Panc1 (cell line): ENCODE data around the gene HACD2. TPM values are rescaled to one million over a fixed set of nuclear protein-coding genes. Genes with fewer than 3 reads are reported as not detected.

Source experiments
- ATAC-seq: fragments of 200-7000 bp; cut with Tn5 transposase; 2 replicates; pipeline ENCODE4 v1.9.1; 2020; ENCODE audit warnings: mild to moderate bottlenecking, moderate library complexity
- BruUV-seq: library from RNA; stranded (reverse); fragments of 400-500 nt; replicated peaks from 2 replicates; lab custom pipeline; 2021; lab: Mats Ljungman, UMichigan
- CTCF ChIA-PET: fragments of 300-600 bp; sonication (Branson Sonifier 250); formaldehyde crosslinking; loops from one replicate; lab custom pipeline; 2022; ENCODE audit warnings: antibody characterized with exemption; lab: Charles Lee
- POLR2A ChIA-PET: fragments of 300-600 bp; sonication (Branson Sonifier 250); formaldehyde crosslinking; loops from one replicate; lab custom pipeline; 2022; ENCODE audit warnings: antibody characterized with exemption; lab: Charles Lee
- DNase-seq: peaks from one replicate; pipeline ENCODE4 v3.0.0-alpha.2; 2010; ENCODE audit warnings: low read depth, low spot score
- H3K27ac ChIP-seq: 2 replicates; pipeline ENCODE4 v1.5.1; 2011; ENCODE audit warnings: mild to moderate bottlenecking, low read length, inconsistent platforms
- H3K27me3 ChIP-seq: fragments of 200-500 bp; sonication (Bioruptor generic); 2 replicates; pipeline ENCODE4 v1.6.0; 2014; ENCODE audit warnings: low read length, inconsistent platforms; ENCODE audit not compliant: control insufficient read depth, insufficient read depth
- H3K36me3 ChIP-seq: fragments of 200-500 bp; sonication (Bioruptor generic); 2 replicates; pipeline ENCODE4 v1.5.1; 2014; ENCODE audit warnings: inconsistent platforms, mild to moderate bottlenecking, low read length, moderate library complexity; ENCODE audit not compliant: control insufficient read depth, insufficient read depth
- H3K4me1 ChIP-seq: 2 replicates; pipeline ENCODE4 v1.5.1; 2011; ENCODE audit warnings: inconsistent platforms, mild to moderate bottlenecking, low read length, moderate library complexity; ENCODE audit not compliant: control insufficient read depth, insufficient read depth
- H3K4me3 ChIP-seq, 2 experiments: 2 replicates each; pipeline ENCODE4 v1.5.1; 2011 to 2012; ENCODE audit warnings: low read depth in 2 of 2, low read length in 2 of 2, mild to moderate bottlenecking in 2 of 2, inconsistent platforms in 1 of 2, moderate library complexity in 1 of 2
- H3K9me3 ChIP-seq: fragments of 200-500 bp; sonication (Bioruptor generic); 2 replicates; pipeline ENCODE4 v1.5.1; 2014; ENCODE audit warnings: low read depth, mild to moderate bottlenecking, inconsistent platforms, low read length, moderate library complexity; ENCODE audit not compliant: control insufficient read depth, insufficient read depth
- POLR2AphosphoS5 ChIP-seq: IDR thresholded peaks from 2 replicates; pipeline ENCODE4 v1.6.1; 2012; ENCODE audit warnings: mild to moderate bottlenecking, low read depth, low read length, moderate library complexity
- SIN3A ChIP-seq: IDR thresholded peaks from 2 replicates; pipeline ENCODE4 v1.6.1; 2012; ENCODE audit warnings: low read depth, mild to moderate bottlenecking, low read length, moderate library complexity, borderline replicate concordance; ENCODE audit not compliant: insufficient read depth
- TCF7L2 ChIP-seq: IDR thresholded peaks from 2 replicates; pipeline ENCODE4 v1.6.1; 2011; ENCODE audit warnings: mild to moderate bottlenecking, low read depth, low read length, inconsistent platforms
- in situ Hi-C: cut with HindIII; loops from 2 replicates; pipeline ENCODE4 v1.10.0; 2016; ENCODE audit warnings: low sequenced_read_pairs, low pct_unique_long_range_greater_than_20kb
- intact Hi-C: fragments of 100-400 bp; cut with micrococcal nuclease; formaldehyde crosslinking; loops from one replicate; pipeline ENCODE4 v1.10.0; 2022; ENCODE audit not compliant: unreplicated experiment
- total RNA-seq: library from RNA; stranded (reverse); gene quantifications from one replicate; pipeline ENCODE4 v1.2.1, GENCODE V29; 2021; ENCODE audit not compliant: unreplicated experiment
- TF ChIP-seq, protein P1 (sequence below): fragments of 450-650 bp; IDR thresholded peaks from 2 replicates; pipeline ENCODE4 v1.5.1; 2017; ENCODE audit warnings: mild to moderate bottlenecking
- TF ChIP-seq, protein P2 (sequence below), 2 experiments: IDR thresholded peaks; 2 replicates each; pipeline ENCODE4 v1.6.1; 2011 to 2012; ENCODE audit warnings: low read depth in 2 of 2, control low read depth in 1 of 2, low read length in 1 of 2, mild to moderate bottlenecking in 1 of 2, moderate library complexity in 1 of 2; ENCODE audit not compliant: insufficient read depth in 1 of 2

Gene HACD2
- total RNA-seq, 1 experiment from 2014 or later, result 58.6 TPM

- ChIA-PET CTCF (interaction anchor here (0.7 kb wide), 1 partner anchor 64 kb away, joined by 4 read pairs; no protein-coding TSS in a partner anchor), POLR2A (interaction anchor here (0.6 kb wide), 1 partner anchor 12 kb away, joined by 3 read pairs; no protein-coding TSS in a partner anchor)
- DNase-seq (no peak), ATAC-seq (no peak)
- Histone ChIP-seq H3K9me3 (no peaks in the 10 kb centered on the region), H3K27ac (no peak overlapping the region), H3K4me1 (no peaks in the 10 kb centered on the region), H3K36me3 (peaks cover 35% of the 10 kb centered on the region), H3K4me3 (no peak overlapping the region), H3K27me3 (no peaks in the 10 kb centered on the region)
- no TSS peak for BruUV-seq
- TF ChIP-seq POLR2AphosphoS5 (no peak), SIN3A (no peak)
- TF ChIP-seq, protein P1, sequence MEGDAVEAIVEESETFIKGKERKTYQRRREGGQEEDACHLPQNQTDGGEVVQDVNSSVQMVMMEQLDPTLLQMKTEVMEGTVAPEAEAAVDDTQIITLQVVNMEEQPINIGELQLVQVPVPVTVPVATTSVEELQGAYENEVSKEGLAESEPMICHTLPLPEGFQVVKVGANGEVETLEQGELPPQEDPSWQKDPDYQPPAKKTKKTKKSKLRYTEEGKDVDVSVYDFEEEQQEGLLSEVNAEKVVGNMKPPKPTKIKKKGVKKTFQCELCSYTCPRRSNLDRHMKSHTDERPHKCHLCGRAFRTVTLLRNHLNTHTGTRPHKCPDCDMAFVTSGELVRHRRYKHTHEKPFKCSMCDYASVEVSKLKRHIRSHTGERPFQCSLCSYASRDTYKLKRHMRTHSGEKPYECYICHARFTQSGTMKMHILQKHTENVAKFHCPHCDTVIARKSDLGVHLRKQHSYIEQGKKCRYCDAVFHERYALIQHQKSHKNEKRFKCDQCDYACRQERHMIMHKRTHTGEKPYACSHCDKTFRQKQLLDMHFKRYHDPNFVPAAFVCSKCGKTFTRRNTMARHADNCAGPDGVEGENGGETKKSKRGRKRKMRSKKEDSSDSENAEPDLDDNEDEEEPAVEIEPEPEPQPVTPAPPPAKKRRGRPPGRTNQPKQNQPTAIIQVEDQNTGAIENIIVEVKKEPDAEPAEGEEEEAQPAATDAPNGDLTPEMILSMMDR, result no peak
- TF ChIP-seq, protein P2, sequence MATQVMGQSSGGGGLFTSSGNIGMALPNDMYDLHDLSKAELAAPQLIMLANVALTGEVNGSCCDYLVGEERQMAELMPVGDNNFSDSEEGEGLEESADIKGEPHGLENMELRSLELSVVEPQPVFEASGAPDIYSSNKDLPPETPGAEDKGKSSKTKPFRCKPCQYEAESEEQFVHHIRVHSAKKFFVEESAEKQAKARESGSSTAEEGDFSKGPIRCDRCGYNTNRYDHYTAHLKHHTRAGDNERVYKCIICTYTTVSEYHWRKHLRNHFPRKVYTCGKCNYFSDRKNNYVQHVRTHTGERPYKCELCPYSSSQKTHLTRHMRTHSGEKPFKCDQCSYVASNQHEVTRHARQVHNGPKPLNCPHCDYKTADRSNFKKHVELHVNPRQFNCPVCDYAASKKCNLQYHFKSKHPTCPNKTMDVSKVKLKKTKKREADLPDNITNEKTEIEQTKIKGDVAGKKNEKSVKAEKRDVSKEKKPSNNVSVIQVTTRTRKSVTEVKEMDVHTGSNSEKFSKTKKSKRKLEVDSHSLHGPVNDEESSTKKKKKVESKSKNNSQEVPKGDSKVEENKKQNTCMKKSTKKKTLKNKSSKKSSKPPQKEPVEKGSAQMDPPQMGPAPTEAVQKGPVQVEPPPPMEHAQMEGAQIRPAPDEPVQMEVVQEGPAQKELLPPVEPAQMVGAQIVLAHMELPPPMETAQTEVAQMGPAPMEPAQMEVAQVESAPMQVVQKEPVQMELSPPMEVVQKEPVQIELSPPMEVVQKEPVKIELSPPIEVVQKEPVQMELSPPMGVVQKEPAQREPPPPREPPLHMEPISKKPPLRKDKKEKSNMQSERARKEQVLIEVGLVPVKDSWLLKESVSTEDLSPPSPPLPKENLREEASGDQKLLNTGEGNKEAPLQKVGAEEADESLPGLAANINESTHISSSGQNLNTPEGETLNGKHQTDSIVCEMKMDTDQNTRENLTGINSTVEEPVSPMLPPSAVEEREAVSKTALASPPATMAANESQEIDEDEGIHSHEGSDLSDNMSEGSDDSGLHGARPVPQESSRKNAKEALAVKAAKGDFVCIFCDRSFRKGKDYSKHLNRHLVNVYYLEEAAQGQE (IDR thresholded peaks at IDR 0.05; ENCODE audit: insufficient read depth in 1 of 2, low read depth in 2 of 2, low read length in 1 of 2), result no peak
- in situ Hi-C loops (no loop called here), intact Hi-C loops (no loop called here)
Observed at GRCh38 chr3:123576122-123576521, 8.7 kb downstream of the HACD2 start.

DNA sequence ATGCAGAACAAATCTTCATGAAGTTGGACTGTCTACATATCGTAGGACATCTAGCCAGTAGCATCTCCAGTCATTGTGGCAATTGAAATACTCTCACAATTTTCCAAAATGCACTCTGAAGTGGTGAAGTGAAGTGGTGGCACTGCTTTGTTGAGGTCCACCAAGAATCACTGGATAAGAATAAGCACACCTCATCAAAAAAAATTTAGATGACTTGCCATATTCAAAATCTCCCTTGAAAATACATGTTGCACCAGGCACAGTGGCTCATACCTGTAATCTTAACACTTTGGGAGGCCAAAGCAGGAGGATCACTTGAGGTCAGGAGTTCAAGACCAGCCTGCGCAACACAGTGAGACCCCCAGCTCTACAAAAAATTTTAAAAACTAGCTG, 12.9 kb downstream of the HACD2 start:
- no peaks in the 10 kb centered on the region for H3K4me1 ChIP-seq
- H3K4me3 ChIP-seq, result no peak overlapping the region
- ATAC-seq (no peak), DNase-seq (no peak)
- POLR2A ChIA-PET, result interaction anchor here (0.6 kb wide), 1 partner anchor 42 kb away, joined by 3 read pairs; no protein-coding TSS in a partner anchor
- CTCF ChIA-PET, result no interaction called here
- in situ Hi-C loops (no loop called here), intact Hi-C loops (no loop called here)
- no peaks in the 10 kb centered on the region for H3K27me3 ChIP-seq
- BruUV-seq, result no TSS peak
- H3K27ac ChIP-seq, result no peak overlapping the region
- TF ChIP-seq TCF7L2, result no peak
- H3K9me3 ChIP-seq, result no peaks in the 10 kb centered on the region
- peaks cover 26% of the 10 kb centered on the region for H3K36me3 ChIP-seq

DNA sequence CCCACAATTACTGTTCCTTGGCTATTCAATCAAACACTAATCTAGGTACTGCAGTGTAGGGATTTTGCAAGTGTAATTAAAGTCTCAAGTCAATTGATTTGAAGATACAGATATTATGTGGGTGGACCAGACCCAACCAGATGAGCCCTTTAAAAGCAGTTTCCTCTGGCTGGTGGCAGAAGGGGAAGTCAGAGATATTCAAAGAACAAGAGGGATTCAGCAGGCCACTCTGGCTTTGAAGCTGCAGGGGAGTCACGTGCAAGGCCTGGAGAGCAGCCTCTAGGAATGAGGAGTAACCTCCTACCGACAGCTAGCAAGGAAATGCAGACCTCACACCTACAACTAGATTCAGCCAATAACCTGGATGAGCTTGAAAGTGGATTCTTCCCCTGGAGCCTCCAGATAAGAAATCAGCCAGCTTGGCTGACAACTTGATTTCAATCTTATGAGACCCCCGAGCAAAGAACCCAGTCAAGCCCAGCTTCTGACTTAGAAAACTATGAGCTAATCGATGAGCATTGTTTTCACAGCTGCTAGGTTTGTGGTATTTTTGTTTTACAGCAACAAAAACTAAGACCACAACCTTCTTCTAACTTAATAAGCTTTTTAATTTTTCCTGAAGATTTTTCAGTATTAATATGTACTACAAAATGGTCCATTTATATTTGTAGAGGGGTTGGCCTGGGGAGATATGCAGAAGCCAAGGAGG, 13.4 kb downstream of the HACD2 start:
- TF ChIP-seq SIN3A, result no peak
- TF ChIP-seq, protein P2 (IDR thresholded peaks at IDR 0.05; ENCODE audit: insufficient read depth in 1 of 2, low read depth in 2 of 2, low read length in 1 of 2), result no peak
- Histone ChIP-seq H3K36me3 (peaks cover 21% of the 10 kb centered on the region), H3K4me1 (no peaks in the 10 kb centered on the region), H3K27ac (no peak overlapping the region), H3K27me3 (no peaks in the 10 kb centered on the region), H3K9me3 (no peaks in the 10 kb centered on the region), H3K4me3 (no peak overlapping the region)
- POLR2A ChIA-PET, result interaction anchor here (0.5 kb wide), 1 partner anchor 275 kb away, joined by 5 read pairs; no protein-coding TSS in a partner anchor
- intact Hi-C loops (no loop called here), in situ Hi-C loops (no loop called here)
- CTCF ChIA-PET, result no interaction called here
- DNase-seq (no peak), ATAC-seq (no peak)
- no TSS peak for BruUV-seq
